Nephron (organoid): Measurements from ENCODE around the gene RUFY1.
A peak's percentile ranks its signal among the peaks of the same experiment; 100 is the strongest.

Experiments used
- H3K27ac Mint-ChIP-seq, 3 experiments: 2 replicates each; pipeline ENCODE4 v1.8.0; 2020; ENCODE audit warnings: mixed read lengths in 3 of 3, mild to moderate bottlenecking in 2 of 3, moderate library complexity in 1 of 3
- H3K27me3 Mint-ChIP-seq: 2 replicates; pipeline ENCODE4 v1.8.0; 2021; ENCODE audit warnings: low read depth, mild to moderate bottlenecking, moderate library complexity, mixed read lengths
- H3K36me3 Mint-ChIP-seq: 2 replicates; pipeline ENCODE4 v1.8.0; 2020; ENCODE audit warnings: low read depth, mixed read lengths
- H3K4me1 Mint-ChIP-seq: 2 replicates; pipeline ENCODE4 v1.8.0; 2020; ENCODE audit warnings: mixed read lengths
- H3K4me3 Mint-ChIP-seq, 3 experiments: 2 replicates each; pipeline ENCODE4 v1.8.0; 2020; ENCODE audit warnings: mild to moderate bottlenecking in 3 of 3, mixed read lengths in 3 of 3, moderate library complexity in 2 of 3
- H3K9me3 Mint-ChIP-seq: 2 replicates; pipeline ENCODE4 v1.8.0; 2020; ENCODE audit warnings: mixed read lengths
- CTCF ChIP-seq, 3 experiments: fragments of 200-600 bp; sonication (generic); IDR thresholded peaks; one replicate each; pipeline ENCODE4 v1.5.0; 2021; ENCODE audit warnings: antibody characterized with exemption in 3 of 3; ENCODE audit not compliant: unreplicated experiment in 3 of 3

Gene RUFY1

DNA sequence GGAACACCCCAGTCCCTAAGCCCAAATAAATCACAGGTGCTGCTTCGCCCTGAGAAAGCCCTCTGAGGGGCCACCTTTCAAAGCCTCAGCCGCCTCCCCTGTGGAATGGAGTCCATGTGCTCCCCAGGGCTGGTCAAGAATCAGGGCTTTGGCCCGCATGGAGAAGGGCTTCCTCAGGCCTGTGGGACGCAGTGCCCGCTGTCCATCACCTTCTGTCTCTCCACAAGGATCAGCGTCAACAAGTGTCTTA lies 56.5 kb downstream of the RUFY1 start:
- no peak overlapping the region for H3K4me3 Mint-ChIP-seq
- no peaks in the 10 kb centered on the region for H3K27me3 Mint-ChIP-seq
- H3K9me3 Mint-ChIP-seq, result no peaks in the 10 kb centered on the region
- no peak for TF ChIP-seq CTCF (IDR thresholded peaks at IDR 0.05; ENCODE audit: unreplicated experiment in 3 of 3)
- H3K4me1 Mint-ChIP-seq, result peaks cover 27% of the 10 kb centered on the region
- peak overlapping the region; percentile 34 to 51 (median 35) for H3K27ac Mint-ChIP-seq
- peaks cover 58% of the 10 kb centered on the region for H3K36me3 Mint-ChIP-seq

DNA sequence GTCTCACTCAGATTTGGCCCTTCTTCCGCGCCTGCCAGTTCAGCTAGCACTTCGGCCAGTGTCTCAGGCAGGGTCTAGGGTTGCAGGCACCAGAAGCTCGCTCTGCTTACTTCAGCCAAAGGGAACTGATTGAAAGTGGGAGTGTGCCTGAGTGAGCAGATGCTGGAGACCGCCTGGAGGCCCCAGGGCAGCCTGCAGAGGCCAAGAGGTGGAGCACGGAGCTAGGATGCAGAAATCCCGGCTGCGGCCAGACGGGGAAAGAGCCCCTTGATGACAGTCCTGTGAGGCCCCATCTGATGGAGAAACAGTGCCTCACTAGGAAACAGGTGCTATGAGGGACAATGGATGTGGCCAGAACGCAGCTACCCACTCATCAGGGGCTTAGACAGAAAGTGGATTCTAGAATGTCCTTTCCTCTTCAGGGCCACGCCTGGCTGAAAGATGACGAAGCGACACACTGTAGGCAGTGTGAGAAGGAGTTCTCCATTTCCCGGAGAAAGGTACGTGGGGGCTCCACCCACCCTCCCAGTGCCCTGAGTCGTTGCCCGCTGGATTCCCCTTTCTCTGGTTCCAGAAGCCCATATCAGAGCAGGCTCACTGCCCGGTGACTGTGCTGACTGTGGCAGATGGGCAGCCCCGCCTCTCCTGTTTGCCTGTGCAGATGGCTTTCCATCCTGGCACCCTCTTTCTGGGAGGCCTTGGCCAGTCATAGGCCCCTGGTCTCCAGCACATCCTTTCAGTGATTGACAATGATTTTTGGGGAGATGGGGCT lies 57.0 kb downstream of the RUFY1 start:
- Mint-ChIP-seq H3K36me3 (peaks cover 59% of the 10 kb centered on the region), H3K27me3 (no peaks in the 10 kb centered on the region), H3K9me3 (no peaks in the 10 kb centered on the region), H3K27ac (peak overlapping the region; percentile 34 to 55 (median 35)), H3K4me1 (peaks cover 30% of the 10 kb centered on the region), H3K4me3 (no peak overlapping the region)
- TF ChIP-seq CTCF (IDR thresholded peaks at IDR 0.05; ENCODE audit: unreplicated experiment in 3 of 3), result no peak

DNA sequence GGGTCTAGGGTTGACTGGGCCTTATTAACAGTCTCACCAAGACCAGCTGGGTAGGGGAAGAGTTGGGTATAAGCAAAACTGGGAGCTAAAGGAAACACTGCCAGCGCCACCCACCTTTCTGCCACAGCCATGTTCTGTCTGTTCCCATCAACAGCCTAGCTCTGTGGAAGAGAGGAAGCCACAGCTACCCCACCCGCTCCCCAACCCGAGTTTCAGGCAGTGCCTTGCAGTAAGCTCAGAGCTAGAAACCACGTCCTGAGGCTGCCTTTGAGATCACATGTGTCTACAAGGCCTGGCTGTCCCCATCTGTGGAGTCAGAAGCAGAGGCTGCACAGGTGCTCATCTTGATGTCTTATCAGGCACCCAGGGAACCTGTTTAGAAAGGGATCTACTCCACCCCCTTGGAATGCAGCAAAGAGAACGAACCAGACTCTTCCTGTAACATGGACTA lies 57.8 kb downstream of the RUFY1 start:
- Mint-ChIP-seq H3K27me3 (no peaks in the 10 kb centered on the region), H3K9me3 (no peaks in the 10 kb centered on the region), H3K4me1 (peaks cover 37% of the 10 kb centered on the region), H3K27ac (peak overlapping the region; percentile 34 to 55 (median 35)), H3K4me3 (no peak overlapping the region), H3K36me3 (peaks cover 62% of the 10 kb centered on the region)
- no peak for TF ChIP-seq CTCF (IDR thresholded peaks at IDR 0.05; ENCODE audit: unreplicated experiment in 3 of 3)

- H3K27me3 Mint-ChIP-seq, result no peaks in the 10 kb centered on the region
- H3K36me3 Mint-ChIP-seq, result peaks cover 68% of the 10 kb centered on the region
- peaks cover 48% of the 10 kb centered on the region for H3K4me1 Mint-ChIP-seq
- no peak for TF ChIP-seq CTCF (IDR thresholded peaks at IDR 0.05; ENCODE audit: unreplicated experiment in 3 of 3)
- peak overlapping the region in 2 of 3 experiments; percentile 14 to 87 for H3K27ac Mint-ChIP-seq
- H3K4me3 Mint-ChIP-seq, result no peak overlapping the region
- no peaks in the 10 kb centered on the region for H3K9me3 Mint-ChIP-seq
Observed at GRCh38 chr5:179609834-179610108, 59.4 kb downstream of the RUFY1 start.

- H3K9me3 Mint-ChIP-seq, result no peaks in the 10 kb centered on the region
Observed at GRCh38 chr5:179610109-179610902, 60.0 kb downstream of the RUFY1 start.

More at GRCh38 chr5:179610109-179610902, 60.0 kb downstream of the RUFY1 start:
- Mint-ChIP-seq H3K4me1 (peaks cover 50% of the 10 kb centered on the region), H3K27ac (peak overlapping the region; percentile 52 to 87 (median 71)), H3K36me3 (peaks cover 71% of the 10 kb centered on the region), H3K4me3 (no peak overlapping the region), H3K27me3 (no peaks in the 10 kb centered on the region)
- TF ChIP-seq CTCF (IDR thresholded peaks at IDR 0.05; ENCODE audit: unreplicated experiment in 3 of 3), result no peak
